ENCODE measurements around the gene P2RY8.
"Not testable (repeated sequence)": the region's sequence is repeated elsewhere in the genome, so short reads cannot be mapped to it uniquely, and the experiment has no call there.

The P2RY8 gene

GRCh38 chrX:1442016-1442665 lies 94.8 kb downstream of the P2RY8 start:
- DNase-seq = no peak

- DNase-seq = no peak
Observed at GRCh38 chrX:1440506-1440905, 96.5 kb downstream of the P2RY8 start.

- no peak for DNase-seq
Observed at GRCh38 chrX:1435241-1435895, 101.6 kb downstream of the P2RY8 start.

- DNase-seq = no peak
Observed at GRCh38 chrX:1434871-1435240, 102.1 kb downstream of the P2RY8 start.

GRCh38 chrX:1433646-1434357 lies 103.2 kb downstream of the P2RY8 start:
- no peak for DNase-seq

- DNase-seq = no peak
Observed at GRCh38 chrX:1430451-1430850, 106.5 kb downstream of the P2RY8 start.

- no peak for DNase-seq
Observed at GRCh38 chrX:1427756-1428155, 109.2 kb downstream of the P2RY8 start.

- DNase-seq = not testable (repeated sequence)
Observed at GRCh38 chrX:1426321-1426720, 110.7 kb downstream of the P2RY8 start.

- DNase-seq = no peak
Observed at GRCh38 chrX:1425381-1425780, 111.6 kb downstream of the P2RY8 start.

- no peak for DNase-seq
Observed at GRCh38 chrX:1424147-1424851, 112.7 kb downstream of the P2RY8 start.

- no peak for DNase-seq
Observed at GRCh38 chrX:1423215-1423614, 113.8 kb downstream of the P2RY8 start.

GRCh38 chrX:1422135-1422465 lies 114.9 kb downstream of the P2RY8 start:
- no peak for DNase-seq

- DNase-seq = no peak
Observed at GRCh38 chrX:1421433-1422134, 115.4 kb downstream of the P2RY8 start.

- no peak for DNase-seq
Observed at GRCh38 chrX:1420371-1420770, 116.6 kb downstream of the P2RY8 start.

- no peak for DNase-seq
Observed at GRCh38 chrX:1419545-1420355, 117.2 kb downstream of the P2RY8 start.

GRCh38 chrX:1418901-1419544 lies 118.0 kb downstream of the P2RY8 start:
- DNase-seq = no peak

GRCh38 chrX:1417921-1418771 lies 118.8 kb downstream of the P2RY8 start:
- no peak for DNase-seq

GRCh38 chrX:1416965-1417760 lies 119.8 kb downstream of the P2RY8 start:
- no peak for DNase-seq

GRCh38 chrX:1416327-1416784 lies 120.6 kb downstream of the P2RY8 start:
- no peak for DNase-seq
